Panc1 (cell line): ENCODE data around the gene ADGRF1.

ENCODE experiments used
- POLR2AphosphoS5 ChIP-seq: IDR thresholded peaks from 2 replicates; pipeline ENCODE4 v1.6.1; 2012; ENCODE audit warnings: mild to moderate bottlenecking, low read depth, low read length, moderate library complexity
- SIN3A ChIP-seq: IDR thresholded peaks from 2 replicates; pipeline ENCODE4 v1.6.1; 2012; ENCODE audit warnings: low read depth, mild to moderate bottlenecking, low read length, moderate library complexity, borderline replicate concordance; ENCODE audit not compliant: insufficient read depth
- TCF7L2 ChIP-seq: IDR thresholded peaks from 2 replicates; pipeline ENCODE4 v1.6.1; 2011; ENCODE audit warnings: mild to moderate bottlenecking, low read depth, low read length, inconsistent platforms
- TF ChIP-seq, protein P1 (sequence below): fragments of 450-650 bp; IDR thresholded peaks from 2 replicates; pipeline ENCODE4 v1.5.1; 2017; ENCODE audit warnings: mild to moderate bottlenecking
- TF ChIP-seq, protein P2 (sequence below), 2 experiments: IDR thresholded peaks; 2 replicates each; pipeline ENCODE4 v1.6.1; 2011 to 2012; ENCODE audit warnings: low read depth in 2 of 2, control low read depth in 1 of 2, low read length in 1 of 2, mild to moderate bottlenecking in 1 of 2, moderate library complexity in 1 of 2; ENCODE audit not compliant: insufficient read depth in 1 of 2

GRCh38 chr6:47000842-47001241 is 41.3 kb downstream of the ADGRF1 start:
- TF ChIP-seq, protein P1, sequence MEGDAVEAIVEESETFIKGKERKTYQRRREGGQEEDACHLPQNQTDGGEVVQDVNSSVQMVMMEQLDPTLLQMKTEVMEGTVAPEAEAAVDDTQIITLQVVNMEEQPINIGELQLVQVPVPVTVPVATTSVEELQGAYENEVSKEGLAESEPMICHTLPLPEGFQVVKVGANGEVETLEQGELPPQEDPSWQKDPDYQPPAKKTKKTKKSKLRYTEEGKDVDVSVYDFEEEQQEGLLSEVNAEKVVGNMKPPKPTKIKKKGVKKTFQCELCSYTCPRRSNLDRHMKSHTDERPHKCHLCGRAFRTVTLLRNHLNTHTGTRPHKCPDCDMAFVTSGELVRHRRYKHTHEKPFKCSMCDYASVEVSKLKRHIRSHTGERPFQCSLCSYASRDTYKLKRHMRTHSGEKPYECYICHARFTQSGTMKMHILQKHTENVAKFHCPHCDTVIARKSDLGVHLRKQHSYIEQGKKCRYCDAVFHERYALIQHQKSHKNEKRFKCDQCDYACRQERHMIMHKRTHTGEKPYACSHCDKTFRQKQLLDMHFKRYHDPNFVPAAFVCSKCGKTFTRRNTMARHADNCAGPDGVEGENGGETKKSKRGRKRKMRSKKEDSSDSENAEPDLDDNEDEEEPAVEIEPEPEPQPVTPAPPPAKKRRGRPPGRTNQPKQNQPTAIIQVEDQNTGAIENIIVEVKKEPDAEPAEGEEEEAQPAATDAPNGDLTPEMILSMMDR, result no peak
- TF ChIP-seq, protein P2, sequence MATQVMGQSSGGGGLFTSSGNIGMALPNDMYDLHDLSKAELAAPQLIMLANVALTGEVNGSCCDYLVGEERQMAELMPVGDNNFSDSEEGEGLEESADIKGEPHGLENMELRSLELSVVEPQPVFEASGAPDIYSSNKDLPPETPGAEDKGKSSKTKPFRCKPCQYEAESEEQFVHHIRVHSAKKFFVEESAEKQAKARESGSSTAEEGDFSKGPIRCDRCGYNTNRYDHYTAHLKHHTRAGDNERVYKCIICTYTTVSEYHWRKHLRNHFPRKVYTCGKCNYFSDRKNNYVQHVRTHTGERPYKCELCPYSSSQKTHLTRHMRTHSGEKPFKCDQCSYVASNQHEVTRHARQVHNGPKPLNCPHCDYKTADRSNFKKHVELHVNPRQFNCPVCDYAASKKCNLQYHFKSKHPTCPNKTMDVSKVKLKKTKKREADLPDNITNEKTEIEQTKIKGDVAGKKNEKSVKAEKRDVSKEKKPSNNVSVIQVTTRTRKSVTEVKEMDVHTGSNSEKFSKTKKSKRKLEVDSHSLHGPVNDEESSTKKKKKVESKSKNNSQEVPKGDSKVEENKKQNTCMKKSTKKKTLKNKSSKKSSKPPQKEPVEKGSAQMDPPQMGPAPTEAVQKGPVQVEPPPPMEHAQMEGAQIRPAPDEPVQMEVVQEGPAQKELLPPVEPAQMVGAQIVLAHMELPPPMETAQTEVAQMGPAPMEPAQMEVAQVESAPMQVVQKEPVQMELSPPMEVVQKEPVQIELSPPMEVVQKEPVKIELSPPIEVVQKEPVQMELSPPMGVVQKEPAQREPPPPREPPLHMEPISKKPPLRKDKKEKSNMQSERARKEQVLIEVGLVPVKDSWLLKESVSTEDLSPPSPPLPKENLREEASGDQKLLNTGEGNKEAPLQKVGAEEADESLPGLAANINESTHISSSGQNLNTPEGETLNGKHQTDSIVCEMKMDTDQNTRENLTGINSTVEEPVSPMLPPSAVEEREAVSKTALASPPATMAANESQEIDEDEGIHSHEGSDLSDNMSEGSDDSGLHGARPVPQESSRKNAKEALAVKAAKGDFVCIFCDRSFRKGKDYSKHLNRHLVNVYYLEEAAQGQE (IDR thresholded peaks at IDR 0.05; ENCODE audit: insufficient read depth in 1 of 2, low read depth in 2 of 2, low read length in 1 of 2), result no peak
- TF ChIP-seq POLR2AphosphoS5, result no peak
- TF ChIP-seq SIN3A, result no peak
- no peak for TF ChIP-seq TCF7L2
